ENCODE results near the gene ATP6V0E1.

GRCh38 chr5:173020154-173020581, 36.6 kb downstream of the ATP6V0E1 start:
- TF ChIP-seq CTCF (IDR thresholded peaks at IDR 0.05; ENCODE audit: low read length): no peak
- no peak for TF ChIP-seq EZH2 (optimal IDR thresholded peaks at IDR 0.05; ENCODE audit: low read depth, low read length)
